ENCODE results near the gene ZFAND3. TPM values are rescaled to one million over a fixed set of nuclear protein-coding genes. Genes with fewer than 3 reads are reported as not detected.
"Not testable (repeated sequence)": the region's sequence is repeated elsewhere in the genome, so short reads cannot be mapped to it uniquely, and the experiment has no call there.

ZFAND3 gene
- total RNA-seq, 1 donor from 2014 or later: 23.4 TPM

DNA sequence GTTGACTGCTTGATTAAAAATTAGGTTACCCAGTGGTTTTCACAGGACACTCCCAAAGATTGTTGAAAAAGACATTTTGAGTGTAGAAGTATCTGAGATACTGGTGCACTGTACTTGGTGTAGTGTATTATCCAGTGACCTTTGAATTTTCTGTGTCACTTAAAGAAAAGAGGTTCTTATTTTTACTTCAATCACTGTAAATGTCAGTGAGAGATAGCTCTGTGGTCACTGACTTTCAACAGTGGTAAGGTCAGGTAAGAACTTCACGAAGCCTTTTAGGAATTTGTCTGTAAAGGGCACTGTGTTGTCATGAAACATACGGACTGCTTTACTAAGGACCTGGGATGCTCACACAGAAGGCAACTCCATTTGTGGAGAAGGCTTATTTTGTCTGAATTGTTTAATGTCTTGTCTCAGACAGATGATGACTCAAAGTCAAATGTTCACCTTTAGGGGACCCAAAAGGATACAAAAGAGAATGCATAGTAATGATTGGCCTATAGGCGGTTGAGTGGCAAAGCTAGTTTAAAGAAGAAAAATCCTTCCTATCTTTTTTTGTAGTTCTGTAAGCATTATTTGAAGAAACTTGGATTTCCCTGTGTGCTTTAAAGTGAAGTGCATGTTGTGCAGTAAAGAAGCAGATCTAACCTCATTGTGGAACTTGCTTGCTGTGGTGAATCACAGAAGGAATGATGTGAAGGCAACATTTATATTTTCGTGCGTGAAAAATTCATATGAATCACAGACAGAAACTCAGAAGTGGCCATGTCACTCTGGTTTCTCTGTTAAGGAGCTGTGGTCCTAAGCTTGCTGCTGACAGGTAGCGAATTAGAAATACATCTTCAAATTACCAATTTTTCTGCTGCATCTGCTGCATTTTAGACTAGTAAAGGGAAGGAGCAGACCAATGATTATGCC is 47.3 kb downstream of the ZFAND3 start:
- DNase-seq: no peak

GRCh38 chr6:37867756-37868446 is 48.4 kb downstream of the ZFAND3 start:
- DNase-seq: no peak

GRCh38 chr6:37868447-37868825 is 48.9 kb downstream of the ZFAND3 start:
- DNase-seq: no peak

DNA sequence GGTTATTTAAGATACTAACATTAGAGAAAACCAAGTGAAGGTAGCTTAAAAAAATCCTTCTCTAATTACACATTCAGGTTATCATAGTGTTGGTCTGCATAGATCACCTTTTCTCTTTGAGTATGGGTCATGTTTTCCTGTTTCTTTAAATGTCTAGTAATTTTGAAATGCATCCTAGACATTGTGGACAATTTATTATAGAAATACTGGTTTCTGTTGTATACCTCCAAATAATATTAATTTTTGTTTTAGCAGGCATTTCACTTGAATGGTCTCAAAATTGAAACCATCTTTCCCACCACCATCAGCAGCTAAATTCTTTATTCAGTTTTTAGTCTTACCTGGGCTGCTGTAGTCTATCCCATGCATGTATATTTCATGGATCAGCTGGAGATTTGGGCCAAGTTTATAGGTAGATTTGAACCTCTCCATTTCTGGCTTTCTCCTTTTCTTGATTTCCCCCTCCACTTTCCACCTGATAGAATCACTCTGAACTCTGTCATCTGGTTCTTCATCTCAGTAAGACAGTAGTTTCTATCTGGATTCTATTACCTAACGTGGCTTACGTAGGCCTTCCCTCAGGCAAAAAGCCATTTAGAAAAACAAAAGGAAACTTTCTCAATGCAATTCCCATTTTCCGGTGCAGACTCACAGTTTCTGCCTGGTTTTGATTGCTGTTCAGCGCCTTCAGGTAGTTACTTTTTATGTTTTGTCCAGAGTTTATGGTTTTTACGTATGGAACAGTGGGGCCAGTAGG is 52.3 kb downstream of the ZFAND3 start:
- DNase-seq: no peak

GRCh38 chr6:37872373-37872745 is 52.8 kb downstream of the ZFAND3 start:
- no peak for DNase-seq

GRCh38 chr6:37874726-37875125 is 55.2 kb downstream of the ZFAND3 start:
- DNase-seq: no peak

DNA sequence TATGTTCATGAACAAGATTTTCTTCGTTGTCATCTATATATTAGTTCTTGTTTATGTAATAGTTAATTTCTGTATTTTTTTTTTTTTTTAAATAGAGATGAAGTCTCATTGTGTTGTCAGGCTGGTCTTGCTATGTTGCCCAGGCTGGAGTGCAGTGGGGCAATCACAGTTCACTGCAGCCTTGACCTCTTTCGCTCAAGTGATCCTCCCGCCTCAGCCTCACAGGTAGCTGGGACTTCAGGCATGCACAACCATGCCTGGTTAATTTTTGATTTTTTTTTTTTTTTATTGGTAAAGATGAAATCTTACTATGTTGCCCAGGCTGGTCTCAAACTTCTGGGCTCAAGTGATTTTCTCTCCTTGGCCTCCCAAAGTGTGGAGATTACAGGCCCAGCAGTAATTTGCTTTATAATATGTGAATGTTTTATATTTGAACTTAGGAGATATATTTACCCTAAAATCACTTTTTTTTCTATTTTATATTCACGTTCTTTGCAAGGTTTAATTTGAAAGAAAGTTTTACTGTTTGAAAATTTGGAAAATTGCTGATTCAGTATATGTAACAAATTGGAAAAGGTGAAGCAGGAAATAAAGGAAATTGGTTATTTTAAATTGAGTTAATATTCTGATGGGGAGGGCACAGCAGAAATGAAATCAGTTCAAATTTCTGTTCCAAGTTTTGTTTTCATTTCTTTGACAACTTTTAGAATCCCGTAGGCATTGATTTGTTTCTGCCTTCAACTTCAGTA is 56.2 kb downstream of the ZFAND3 start:
- no peak for DNase-seq

DNA sequence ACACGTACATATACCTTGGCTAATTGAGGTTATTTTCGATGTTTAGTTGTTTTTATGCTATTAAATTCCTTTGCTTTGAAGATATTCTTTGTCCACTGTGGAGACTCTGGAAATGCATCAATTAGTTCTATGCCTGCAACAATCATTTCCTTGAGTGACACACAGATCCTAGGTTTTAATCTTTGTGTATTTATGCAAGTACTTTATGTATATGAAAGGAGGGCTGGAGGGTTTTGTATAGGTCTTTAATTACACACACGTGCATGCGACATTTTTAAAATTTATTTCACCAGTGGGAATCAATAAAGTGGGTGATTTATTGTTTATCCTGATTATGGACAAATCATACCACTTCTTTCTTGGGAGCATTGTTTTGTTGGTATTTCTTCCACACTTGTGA is 57.3 kb downstream of the ZFAND3 start:
- DNase-seq: no peak

DNA sequence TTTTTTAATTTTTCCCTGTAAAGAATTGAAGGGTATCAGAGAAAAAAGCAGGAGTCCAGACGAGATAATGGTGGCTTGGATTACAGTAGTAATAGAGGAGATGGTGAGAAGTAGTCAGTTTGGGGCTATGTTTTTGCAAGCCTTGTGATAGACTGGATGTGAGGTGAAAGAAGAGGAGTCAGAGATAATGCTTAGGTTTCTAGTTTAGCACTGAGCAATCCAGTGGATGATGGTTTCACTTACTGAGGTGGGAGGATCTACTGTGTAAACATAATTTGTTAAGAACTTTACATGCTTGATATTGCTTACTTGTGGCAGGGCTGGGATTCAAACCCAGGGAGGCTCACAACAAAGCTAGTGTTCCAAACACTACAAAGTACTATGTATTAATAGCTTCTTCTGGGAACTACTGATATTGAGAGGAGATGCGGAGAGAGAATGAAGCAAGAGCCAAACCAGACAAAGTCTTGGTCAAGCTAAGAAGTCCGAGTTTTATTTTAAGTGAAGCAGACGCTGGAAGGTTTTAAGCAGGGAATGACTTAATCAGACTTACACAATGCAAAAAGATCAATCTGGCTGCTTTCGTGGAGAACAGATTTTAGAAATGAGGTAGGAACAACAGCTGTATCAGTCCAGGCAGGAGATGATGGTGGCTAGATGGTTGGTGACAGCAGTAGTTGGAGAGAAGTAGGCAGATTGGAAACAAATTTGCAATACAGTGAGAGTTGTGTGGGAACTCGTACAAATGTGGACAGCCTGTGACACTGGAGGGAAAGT is 58.0 kb downstream of the ZFAND3 start:
- DNase-seq: no peak

GRCh38 chr6:37878150-37878710 is 58.7 kb downstream of the ZFAND3 start:
- DNase-seq: no peak

GRCh38 chr6:37880602-37881001 is 61.1 kb downstream of the ZFAND3 start:
- not testable (repeated sequence) for DNase-seq

- no peak for DNase-seq
These were observed 62.8 kb downstream of the ZFAND3 start for GRCh38 chr6:37882292-37882691.

DNA sequence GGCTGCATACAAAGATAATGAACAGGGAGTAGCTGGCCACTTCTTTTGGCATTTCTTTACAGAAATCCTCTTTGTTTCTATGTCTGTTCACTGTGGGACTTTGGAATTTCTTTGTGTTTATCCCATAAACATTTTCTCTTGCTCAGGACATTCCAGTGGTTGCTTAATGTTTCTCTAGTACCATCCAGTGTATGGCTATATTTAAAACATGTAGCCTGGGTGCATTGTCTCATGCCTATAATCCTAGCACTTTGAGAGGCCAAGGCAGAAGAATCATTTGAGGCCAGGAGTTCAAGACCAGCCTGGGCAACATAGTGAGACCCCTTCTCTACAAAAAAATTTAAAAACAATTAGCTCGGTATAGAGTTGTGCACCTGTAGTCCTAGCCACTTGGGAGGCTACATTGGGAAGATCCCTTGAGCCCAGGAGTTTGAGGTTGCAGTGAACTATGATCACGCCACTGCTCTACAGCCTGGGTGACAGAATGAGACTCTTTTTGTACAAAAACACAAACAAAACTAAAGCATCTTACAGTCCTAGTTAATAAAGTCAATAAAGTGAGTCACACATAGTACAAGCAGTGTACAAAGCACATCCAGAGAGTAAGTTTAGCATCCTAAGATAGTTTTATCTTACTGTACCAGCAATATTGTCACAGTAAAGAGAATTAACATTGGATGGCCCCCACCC is 63.3 kb downstream of the ZFAND3 start:
- no peak for DNase-seq

- DNase-seq: no peak
These were observed 65.0 kb downstream of the ZFAND3 start for GRCh38 chr6:37884548-37884947.

DNA sequence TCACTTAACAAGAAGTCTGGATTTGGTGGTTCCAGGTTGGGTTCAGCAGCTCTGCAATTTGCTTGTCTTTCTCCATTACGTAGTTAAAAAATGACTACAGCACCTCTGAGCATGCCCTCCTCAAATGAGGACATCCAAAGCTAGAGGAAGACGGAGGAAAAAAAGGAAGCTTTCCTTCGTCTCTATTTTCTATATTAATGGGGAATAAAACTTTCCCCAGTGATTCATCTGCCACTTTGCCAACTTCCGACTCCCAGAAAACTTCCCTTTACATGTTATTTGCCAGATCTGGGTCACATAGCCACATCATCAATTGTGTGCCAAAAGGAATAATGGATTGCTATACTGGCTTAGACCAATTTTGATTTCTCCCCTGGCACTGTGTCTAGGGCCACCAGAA is 69.5 kb downstream of the ZFAND3 start:
- DNase-seq: no peak

- no peak for DNase-seq
These were observed 70.0 kb downstream of the ZFAND3 start for GRCh38 chr6:37889486-37889885.

GRCh38 chr6:37891072-37891471 is 71.5 kb downstream of the ZFAND3 start:
- DNase-seq: no peak

DNA sequence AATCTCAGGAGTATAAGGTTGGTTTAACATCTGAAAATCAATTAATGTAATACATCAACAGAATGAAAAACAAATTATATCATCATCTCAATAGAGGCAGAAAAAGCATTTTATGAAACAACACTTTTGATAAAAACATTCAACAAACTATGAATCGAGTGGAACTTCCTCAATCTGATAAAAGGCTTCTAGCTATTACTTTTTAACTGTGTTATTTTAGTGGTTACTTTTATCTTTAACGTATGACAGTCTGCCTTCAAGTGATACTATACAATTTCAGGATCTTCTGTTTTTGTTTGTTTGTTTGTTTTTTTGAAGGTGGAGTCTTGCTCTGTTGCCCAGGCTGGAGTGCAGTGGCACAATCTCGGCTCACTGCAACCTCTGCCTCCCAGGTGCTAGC is 73.7 kb downstream of the ZFAND3 start:
- DNase-seq: no peak

DNA sequence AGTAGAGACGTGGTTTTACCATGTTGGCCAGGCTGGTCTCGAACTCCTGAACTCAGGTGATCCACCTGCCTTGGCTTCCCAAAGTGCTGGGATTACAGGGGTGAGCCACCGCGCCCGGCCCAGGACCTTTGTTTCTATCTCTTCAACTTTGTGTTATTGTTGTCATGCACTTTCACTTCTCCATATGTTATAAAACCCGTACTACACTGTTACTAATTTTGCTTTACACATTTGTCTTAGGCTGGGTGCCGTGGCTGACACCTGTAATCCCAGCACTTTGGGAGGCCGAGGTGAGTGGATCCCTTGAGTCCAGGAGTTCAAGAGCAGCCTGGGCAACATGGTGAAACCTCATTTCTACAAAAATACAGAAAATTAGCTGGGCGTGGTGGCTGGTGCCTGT is 74.2 kb downstream of the ZFAND3 start:
- DNase-seq: not testable (repeated sequence)

GRCh38 chr6:37894585-37894984 is 75.1 kb downstream of the ZFAND3 start:
- DNase-seq: no peak

- DNase-seq: no peak
These were observed 77.8 kb downstream of the ZFAND3 start for GRCh38 chr6:37897321-37897720.

All from occipital lobe (tissue), 2 donors.